ENCODE data around the gene FNDC5.

DNA sequence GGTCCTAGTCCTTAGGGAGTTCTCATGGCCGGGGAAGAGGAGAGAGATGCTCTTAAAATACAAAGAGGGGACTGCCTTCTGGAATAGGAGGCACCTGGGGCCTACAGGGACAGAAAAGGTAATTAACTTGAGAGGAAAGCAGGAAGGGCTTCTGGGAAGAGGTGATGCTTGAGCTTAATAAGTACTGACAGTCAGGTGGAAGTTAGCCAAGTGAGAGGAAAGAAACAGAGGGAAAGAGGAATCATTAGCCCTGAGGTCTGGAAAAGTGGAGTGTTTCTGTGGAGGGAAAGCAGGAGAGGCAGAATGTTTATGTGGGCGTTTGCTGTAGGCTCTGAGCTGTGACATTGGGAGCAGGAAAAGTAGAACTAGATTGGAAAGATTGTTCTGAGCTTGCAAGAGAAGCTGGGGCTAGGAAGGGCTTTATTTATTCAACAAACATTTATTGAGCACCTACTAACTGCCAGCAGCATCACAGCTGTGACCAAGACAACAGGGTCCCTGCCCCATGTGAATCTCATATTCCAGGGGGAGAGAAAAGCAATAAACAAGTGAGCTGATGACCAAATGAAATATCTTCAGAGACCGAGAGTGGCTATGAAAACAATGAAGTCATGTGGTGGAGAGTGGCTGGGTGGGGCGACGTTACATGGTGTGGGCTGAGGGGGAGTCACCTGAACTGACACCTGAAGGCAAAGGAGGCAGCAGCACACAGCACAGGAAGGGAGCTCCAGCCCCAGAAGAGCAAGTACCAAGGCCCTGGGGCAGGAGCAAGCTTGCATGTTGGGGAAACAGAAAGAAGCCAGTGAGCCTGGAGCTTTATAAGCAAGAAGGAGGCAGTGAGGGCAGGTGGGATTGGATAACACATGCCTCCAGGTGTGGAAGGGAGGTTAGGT is 4.4 kb upstream of the FNDC5 start:
- TF ChIP-seq, protein P1, sequence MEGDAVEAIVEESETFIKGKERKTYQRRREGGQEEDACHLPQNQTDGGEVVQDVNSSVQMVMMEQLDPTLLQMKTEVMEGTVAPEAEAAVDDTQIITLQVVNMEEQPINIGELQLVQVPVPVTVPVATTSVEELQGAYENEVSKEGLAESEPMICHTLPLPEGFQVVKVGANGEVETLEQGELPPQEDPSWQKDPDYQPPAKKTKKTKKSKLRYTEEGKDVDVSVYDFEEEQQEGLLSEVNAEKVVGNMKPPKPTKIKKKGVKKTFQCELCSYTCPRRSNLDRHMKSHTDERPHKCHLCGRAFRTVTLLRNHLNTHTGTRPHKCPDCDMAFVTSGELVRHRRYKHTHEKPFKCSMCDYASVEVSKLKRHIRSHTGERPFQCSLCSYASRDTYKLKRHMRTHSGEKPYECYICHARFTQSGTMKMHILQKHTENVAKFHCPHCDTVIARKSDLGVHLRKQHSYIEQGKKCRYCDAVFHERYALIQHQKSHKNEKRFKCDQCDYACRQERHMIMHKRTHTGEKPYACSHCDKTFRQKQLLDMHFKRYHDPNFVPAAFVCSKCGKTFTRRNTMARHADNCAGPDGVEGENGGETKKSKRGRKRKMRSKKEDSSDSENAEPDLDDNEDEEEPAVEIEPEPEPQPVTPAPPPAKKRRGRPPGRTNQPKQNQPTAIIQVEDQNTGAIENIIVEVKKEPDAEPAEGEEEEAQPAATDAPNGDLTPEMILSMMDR (IDR thresholded peaks at IDR 0.05; ENCODE audit: low read depth, low read length, missing input control): no peak
- TF ChIP-seq FOXA1 (IDR thresholded peaks at IDR 0.05) (no peak), EGR1 (IDR thresholded peaks at IDR 0.05; ENCODE audit: low read depth in 2 of 2) (no peak), TAF1 (conservative IDR thresholded peaks at IDR 0.05) (no peak), REST (IDR thresholded peaks at IDR 0.05) (no peak), SP1 (IDR thresholded peaks at IDR 0.05) (no peak), RXRA (IDR thresholded peaks at IDR 0.05) (no peak), RAD21 (IDR thresholded peaks at IDR 0.05) (no peak), YY1 (IDR thresholded peaks at IDR 0.05) (no peak)
